HPDE6-E6E7 (cell line): ENCODE results near the gene FARSB.

Experiments used
- DNase-seq: peaks from one replicate; pipeline ENCODE4 v3.0.0; 2011; ENCODE audit warnings: missing footprints; ENCODE audit errors: extremely low spot score

Gene FARSB

GRCh38 chr2:222554517-222554916 lies 101.4 kb downstream of the FARSB start:
- no peak for DNase-seq

- DNase-seq: no peak
Measured at GRCh38 chr2:222548992-222549391, 106.9 kb downstream of the FARSB start.

DNA sequence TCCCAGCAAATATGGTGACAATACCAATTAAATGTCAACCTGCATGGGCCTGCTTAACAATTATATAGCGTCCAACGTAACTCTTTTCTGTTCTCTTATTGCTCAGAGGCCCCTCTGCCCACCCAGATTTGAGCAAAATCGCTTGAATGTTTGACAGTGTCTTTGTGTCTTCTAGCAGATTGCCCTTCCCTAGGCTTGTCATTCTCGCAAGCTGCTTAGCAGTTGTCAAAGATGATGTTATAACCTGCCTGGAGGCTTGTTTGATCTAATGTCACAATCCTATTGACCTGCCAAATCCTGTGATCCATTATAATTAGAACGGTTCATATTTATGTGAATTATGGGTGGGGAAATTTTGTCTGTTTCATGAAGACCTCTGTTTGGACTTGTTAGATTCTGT lies 108.8 kb downstream of the FARSB start:
- DNase-seq: no peak

DNA sequence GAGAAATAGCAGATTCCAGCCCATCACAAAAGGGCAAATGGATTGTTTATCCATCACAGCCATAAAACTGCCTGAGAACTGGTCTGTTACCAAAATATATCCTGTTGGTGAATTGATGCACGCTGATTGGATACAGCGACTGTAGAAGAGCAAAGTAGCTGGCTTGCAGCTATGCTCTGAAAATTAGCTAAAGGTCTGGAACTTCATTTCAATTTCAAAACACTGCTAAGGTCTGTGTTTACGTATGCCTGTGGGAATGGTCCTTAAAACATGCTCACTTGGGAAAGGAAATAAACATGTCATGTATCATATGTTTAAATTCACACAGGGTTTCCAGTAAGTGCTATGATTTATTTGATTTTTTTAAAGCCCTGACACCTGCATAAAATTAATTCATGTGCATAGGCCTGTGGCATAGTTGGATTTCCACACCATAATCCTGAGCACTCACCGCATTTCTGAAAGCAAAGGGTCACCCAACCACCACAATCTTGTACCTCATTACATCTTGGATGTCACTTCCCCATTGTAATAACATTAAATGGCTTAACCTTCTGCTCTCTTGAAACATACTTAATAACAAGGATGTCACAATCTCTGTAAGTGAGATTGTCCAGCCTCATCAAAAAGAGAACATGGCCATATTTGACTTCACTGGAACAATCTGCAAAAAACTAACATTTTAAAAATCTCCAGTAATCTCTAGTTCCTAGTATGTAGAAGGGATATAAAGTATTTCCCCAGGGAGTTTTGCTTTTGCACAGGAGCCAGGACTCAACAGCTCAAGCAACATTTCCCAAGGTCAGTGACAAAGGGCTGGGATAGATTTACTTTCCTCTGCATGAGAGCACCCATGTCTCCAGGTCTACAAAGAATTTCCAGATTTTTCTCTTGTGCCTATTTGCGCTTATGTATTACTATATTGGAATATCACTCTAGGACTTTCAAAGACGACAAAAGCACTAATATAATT lies 109.8 kb downstream of the FARSB start:
- DNase-seq: no peak

GRCh38 chr2:222544661-222545060 lies 111.2 kb downstream of the FARSB start:
- DNase-seq: no peak

- no peak for DNase-seq
Measured at GRCh38 chr2:222538535-222538934, 117.4 kb downstream of the FARSB start.

GRCh38 chr2:222535477-222535876 lies 120.4 kb downstream of the FARSB start:
- DNase-seq: no peak

- DNase-seq: peak; percentile 59
Measured at GRCh38 chr2:222532315-222532714, 123.6 kb downstream of the FARSB start.

GRCh38 chr2:222526480-222527277 lies 129.2 kb downstream of the FARSB start:
- no peak for DNase-seq

- no peak for DNase-seq
Measured at GRCh38 chr2:222525811-222526210, 130.1 kb downstream of the FARSB start.

DNA sequence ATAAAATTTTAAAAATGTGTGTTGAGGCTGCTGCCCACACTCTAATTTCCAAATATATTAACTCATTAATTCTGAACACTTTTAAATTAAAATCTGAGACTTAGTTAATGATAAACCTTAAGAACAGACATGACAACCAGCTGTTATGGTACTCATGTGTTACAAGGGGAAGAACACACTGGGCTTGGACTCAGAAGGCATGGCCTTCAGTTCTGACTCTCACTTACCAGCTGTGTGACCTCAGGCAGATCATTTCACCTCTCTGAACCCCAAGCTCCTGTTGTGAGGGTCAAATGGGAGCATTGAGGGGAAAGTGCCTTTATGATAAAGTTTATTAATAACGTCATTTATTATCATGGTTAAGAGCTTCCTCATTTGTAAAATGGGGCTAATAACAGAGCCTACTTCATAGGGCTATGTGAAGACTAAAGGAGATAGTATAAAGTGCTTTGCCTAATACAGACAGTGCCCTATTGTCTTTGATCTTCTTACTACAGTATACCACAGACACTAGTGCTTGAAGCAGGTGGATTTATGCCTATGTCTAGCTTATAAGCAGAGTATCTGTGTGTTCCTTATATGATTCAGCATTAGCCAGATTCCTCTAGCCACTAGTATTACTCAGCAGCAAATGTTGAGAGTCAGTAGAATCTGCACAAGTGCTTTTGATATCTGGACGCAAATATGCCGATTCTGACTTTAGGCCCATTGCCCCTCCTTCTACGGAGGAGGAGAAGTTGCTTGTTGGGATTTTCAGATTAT lies 131.9 kb downstream of the FARSB start:
- no peak for DNase-seq

GRCh38 chr2:222522082-222522481 lies 133.8 kb downstream of the FARSB start:
- no peak for DNase-seq

DNA sequence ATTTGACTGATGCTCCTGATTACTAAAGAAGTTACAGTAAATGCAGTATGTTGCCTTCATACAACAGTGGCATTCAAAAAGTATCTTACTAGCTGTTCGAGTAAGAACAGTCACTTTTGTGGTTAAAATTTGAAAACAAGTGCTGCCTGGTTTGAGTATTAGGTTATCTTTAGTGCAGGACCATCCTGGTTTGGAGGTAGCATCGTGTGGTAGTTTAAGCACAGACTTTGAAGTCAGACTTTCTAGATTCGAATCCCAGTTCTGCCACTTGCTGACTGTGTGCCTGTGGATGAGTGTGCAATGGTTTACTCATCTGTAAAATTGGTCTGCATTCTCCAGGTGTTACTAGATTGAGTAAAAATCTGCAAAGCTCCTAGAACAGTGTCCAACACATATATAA lies 134.8 kb downstream of the FARSB start:
- DNase-seq: no peak
